ACHN (cell line): Measurements from ENCODE around the gene TXLNA.

Experiments
- DNase-seq: peaks from one replicate; pipeline ENCODE4 v3.0.0-alpha.2; 2015
- in situ Hi-C: cut with HindIII; loops from 2 replicates; pipeline ENCODE4 v1.10.0; 2017; ENCODE audit warnings: low sequenced_read_pairs, low pct_ligation_motif_present, low pct_unique_long_range_greater_than_20kb

Gene TXLNA

GRCh38 chr1:32200226-32201010 lies 20.9 kb downstream of the TXLNA start, which contains the start of gene CCDC28B:
Gene CCDC28B (plus strand): TSS chr1:32200595. CDS start chr1:32201936, 1,341 bp downstream.
- in situ Hi-C loops: no loop called here
- DNase-seq: peak; percentile 48

- peak; percentile 25 for DNase-seq
Measured at GRCh38 chr1:32201011-32201855, 21.8 kb downstream of the TXLNA start.

DNA sequence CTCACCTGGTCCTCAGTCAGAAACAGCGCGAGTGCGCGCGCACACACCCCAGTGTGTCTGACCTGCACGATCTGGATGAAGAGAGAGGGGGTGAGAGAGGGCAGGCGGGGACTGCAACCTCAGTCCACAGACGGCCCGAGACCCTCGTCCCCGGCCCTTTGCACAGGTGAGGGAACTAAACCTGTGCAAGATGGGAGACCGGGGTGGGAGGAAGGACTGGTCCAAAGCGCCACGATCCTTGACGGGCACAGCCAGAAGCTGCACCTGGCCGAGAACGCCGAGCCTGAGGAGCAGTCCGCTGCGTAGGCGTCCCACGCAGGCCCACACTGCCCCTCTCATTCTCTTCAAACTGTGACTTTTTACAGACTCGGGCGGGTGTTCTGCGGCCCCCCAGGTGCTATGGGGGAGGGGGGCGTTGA lies 25.5 kb downstream of the TXLNA start:
- in situ Hi-C loops: no loop called here
- DNase-seq: no peak

More at GRCh38 chr1:32201011-32201855, 21.8 kb downstream of the TXLNA start:
- in situ Hi-C loops: no loop called here

DNA sequence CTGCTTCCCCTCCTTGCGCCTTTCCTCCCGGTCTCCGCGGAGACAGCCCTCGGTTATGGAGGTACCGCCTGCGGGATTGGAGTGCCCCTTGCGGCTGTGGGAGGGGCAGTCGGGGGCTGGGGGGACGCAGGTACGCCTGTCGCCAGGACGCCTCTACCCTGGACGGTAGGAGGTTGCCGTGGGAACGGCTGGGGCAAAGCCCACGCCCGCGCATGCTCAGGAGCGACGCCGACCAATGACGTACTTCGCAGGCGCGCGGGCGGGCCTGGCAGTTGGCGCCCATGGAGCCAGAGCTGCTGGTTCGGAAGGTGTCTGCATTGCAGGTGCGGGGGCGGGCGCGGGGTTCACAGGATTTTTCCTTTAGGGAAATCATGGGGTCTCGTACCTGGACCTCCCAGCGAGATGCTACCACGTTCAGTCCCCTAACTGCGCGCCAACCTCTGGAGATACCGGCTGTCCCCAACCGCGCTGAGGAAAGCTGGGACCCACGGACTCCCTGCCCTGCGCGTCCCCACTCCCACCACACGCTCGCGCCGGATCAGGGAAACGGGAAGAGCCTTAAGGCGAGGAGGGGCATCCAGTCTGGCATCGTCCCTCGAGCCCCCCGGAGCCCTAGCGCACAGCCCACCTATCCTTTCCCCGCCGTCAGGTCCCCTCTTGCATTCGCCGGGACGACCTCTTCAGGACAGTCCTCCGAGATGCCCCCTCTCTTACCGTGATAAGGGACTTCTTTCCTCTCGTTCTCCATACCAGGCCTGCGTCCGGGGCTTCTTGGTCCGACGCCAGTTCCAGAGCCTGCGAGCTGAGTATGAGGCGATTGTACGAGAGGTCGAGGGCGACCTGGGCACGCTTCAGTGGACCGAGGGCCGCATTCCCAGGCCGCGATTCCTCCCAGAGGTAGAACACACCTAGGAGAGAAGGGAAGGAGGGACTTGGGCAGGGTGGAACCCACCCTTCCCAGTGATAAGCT lies 26.2 kb downstream of the TXLNA start, which contains the start of gene IQCC:
Gene IQCC, plus strand, starts transcription at position 271 of the 970 bp plus-strand sequence. Its CDS starts 11 bp downstream, at position 282.
- DNase-seq: peak; percentile 82
- in situ Hi-C loops: no loop called here

DNA sequence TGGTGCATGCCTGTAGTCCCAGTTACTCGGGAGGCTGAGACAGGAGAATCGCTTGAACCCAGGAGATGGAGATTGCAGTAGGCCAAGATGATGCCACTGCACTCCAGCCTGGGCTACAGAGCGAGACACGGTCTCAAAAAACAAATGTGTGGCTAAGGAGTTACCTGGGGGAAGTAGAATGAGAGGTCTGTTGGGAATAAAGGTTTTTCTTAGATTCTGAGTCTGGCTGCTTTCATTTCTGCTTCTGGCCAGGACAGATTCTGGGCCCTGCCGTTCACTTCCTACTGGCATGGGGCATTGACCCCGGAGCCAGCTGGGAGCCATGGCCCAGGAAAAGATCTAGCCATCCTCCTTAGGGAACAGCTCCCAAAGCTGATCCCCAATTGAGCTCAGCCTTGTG lies 29.0 kb downstream of the TXLNA start:
- DNase-seq: no peak
- in situ Hi-C loops: no loop called here

- in situ Hi-C loops: no loop called here
- peak; percentile 78 for DNase-seq
Measured at GRCh38 chr1:32208891-32209328, 29.4 kb downstream of the TXLNA start, which contains the start of gene DCDC2B. Gene DCDC2B (plus strand): TSS chr1:32209089. CDS start chr1:32209094, 5 bp downstream.

DNA sequence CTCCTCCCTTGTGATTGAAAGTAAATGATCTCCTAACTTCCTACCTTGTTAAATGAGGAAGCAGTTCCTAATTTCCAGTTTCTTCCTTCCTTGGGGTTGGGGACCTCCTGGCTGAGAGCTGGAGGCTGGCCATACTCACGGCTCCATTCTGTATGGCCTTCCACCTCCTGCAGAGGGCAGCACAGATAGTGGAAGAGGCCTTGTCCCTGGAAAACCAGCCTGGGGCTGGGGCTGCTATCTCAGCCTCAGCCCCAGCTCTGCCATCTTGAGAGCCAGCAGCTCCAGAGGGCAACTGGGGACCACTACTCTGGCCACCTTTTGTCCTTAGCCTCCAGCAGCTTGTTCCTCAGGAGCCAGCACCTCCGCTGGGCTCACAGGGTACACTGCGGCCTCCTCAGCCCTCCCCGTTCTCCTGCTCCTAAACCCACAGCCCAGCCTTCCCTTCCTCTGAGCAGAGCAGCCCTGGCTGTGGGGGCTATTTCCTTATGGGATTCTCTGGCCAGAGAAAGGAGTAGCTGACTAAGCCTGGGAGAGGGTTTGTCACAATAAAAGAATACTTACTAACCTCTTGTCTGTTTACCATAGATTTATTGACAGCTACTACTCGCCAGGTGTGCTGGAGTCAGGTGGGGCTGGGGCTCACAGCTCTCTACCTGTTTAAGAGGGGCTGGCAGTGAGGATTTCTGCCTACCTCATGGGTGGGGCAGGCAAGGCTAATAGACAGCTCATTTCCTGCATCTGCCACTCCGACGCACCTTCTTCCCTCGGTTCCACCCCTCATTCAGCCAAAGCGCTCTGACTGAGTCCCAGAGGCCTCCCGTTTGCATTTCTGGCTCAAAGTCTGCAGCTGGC lies 36.4 kb downstream of the TXLNA start:
- in situ Hi-C loops: no loop called here
- DNase-seq: peak; percentile 67

DNA sequence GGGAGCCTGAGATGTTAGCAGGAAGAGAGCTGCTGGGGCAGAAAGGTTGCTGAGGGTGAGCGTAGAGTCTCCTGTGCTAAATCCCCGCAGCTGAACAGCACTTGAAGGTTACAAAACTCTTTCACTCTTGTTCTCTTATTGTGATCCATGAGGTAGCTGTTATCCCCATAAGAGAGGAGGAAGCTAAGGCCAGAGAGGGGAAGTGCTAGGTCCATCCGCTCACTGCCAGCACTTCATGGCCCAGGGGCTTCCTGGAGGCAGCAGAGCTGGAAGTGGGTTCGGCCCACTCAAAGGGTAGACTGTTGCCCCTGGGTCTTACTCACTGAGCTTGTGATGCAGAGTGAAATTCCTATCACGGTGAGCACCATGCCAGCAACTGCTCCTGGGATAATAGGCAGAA lies 37.1 kb downstream of the TXLNA start:
- in situ Hi-C loops: no loop called here
- DNase-seq: no peak

GRCh38 chr1:32219022-32219421 lies 39.5 kb downstream of the TXLNA start:
- in situ Hi-C loops: no loop called here

DNA sequence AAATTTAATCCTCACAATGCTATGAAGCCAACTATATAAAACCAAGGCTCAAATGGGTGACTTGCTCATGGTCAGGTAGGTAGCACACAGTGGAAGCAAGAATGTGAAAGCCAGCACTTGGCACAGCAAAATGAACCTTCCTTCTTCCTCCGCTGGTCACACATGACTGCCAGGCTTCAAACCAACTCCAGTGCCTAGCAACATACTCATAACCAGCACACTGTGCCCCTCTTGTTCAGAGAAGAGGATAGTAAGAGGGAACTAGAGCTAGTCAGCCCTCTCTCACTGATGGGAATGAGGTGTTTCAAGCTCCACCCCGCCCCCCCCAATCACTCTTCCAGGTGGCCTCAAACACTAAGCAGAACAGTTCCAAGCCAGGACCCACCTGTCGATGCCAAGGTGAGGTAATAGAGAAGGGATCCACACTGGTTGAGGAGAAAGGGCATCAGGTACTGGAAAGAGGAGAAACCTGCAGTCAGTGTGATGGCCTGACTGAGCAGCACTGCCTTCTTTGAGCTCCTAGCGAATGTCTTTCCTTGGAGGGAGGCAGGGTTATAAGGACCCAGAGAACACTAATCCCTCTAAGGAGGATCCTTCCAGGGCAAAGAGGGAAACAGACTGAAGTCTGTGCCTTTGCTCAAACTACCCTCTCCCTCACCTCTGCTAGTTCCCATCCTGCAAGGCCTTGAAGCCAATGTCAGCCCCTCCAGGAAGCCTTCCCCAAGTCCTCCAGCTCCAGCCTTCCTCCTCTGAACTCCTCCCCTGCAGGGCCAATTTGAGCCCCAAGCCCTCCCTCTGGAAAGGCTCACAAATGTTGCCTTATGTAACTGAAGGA lies 41.5 kb downstream of the TXLNA start:
- in situ Hi-C loops: no loop called here
- peak; percentile 77 for DNase-seq

More at GRCh38 chr1:32219022-32219421, 39.5 kb downstream of the TXLNA start:
- DNase-seq: no peak

GRCh38 chr1:32221581-32221979 lies 42.1 kb downstream of the TXLNA start:
- in situ Hi-C loops: no loop called here
- DNase-seq: no peak

DNA sequence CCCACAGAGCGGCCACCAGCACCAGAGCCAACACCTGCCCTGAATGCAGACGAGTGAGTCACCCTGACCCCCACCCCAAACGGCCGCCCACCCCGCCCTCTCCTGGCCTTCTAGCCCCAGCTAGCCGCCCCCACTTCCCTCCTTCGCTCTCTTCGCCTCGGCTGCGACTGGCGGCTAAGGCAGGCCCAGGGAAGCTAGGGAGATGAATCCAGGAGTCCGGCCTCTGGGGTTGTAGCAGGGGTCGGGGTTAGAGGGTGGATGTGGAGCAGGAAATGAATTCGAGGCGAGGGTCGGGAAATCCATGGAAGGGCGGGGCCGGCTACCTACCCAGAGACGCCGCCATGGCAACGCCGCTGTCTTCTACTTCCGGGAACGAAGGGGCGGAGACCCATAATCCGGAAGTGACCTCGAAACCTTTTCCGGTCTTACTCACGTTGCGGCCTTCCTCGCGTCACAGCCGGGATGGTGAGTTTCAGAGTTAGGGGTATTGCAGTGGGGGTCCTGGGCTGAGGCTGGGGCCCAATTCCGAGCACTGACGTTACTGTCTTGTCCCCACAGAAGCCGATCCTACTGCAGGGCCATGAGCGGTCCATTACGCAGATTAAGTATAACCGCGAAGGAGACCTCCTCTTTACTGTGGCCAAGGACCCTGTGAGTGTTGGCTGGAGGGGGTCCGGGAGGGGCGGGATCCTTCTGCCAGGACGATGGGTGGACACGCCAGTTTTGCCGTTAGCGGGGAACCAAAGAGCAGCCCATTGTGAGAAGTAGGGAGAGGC lies 42.7 kb downstream of the TXLNA start, which contains the start of the genes EIF3I and TMEM234:
Gene EIF3I, plus strand, starts transcription at position 428 of the 776 bp plus-strand sequence. Its CDS starts 35 bp downstream, at position 463.
Gene TMEM234, minus strand, starts transcription at position 374 of the 776 bp plus-strand sequence. Its CDS starts 31 bp downstream, at position 343.
- peak; percentile 91 for DNase-seq
- in situ Hi-C loops: no loop called here

GRCh38 chr1:32223683-32224082 lies 44.2 kb downstream of the TXLNA start:
- DNase-seq: no peak
- in situ Hi-C loops: no loop called here

- DNase-seq: no peak
- in situ Hi-C loops: no loop called here
Measured at GRCh38 chr1:32224285-32224684, 44.8 kb downstream of the TXLNA start.

DNA sequence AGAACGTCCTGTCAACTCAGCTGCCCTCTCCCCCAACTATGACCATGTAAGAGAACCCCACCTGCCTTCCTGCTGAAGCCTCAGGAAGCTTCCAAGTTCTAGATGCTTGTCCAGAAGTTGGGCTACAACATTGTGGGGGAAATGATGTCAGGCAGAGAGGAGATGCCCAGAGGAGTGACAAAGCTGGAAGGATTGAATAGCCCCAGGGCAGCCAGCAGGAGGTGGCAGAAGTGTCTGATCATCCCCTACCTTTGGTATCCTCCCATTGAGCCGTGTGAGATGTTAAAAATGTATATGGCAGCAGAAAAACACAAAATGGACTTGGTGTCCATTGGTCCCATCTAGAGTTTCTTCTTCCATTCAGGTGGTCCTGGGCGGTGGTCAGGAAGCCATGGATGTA lies 49.3 kb downstream of the TXLNA start:
- DNase-seq: no peak
- in situ Hi-C loops: no loop called here
